NCI-H69 (cell line): ENCODE data around the gene KLHL33.
"Not testable (repeated sequence)": the region's sequence is repeated elsewhere in the genome, so short reads cannot be mapped to it uniquely, and the experiment has no call there.

Experiments used
- DNase-seq: peaks from one replicate; lab custom pipeline; 2025; lab: John Stamatoyannopoulos, UW

KLHL33 gene

DNA sequence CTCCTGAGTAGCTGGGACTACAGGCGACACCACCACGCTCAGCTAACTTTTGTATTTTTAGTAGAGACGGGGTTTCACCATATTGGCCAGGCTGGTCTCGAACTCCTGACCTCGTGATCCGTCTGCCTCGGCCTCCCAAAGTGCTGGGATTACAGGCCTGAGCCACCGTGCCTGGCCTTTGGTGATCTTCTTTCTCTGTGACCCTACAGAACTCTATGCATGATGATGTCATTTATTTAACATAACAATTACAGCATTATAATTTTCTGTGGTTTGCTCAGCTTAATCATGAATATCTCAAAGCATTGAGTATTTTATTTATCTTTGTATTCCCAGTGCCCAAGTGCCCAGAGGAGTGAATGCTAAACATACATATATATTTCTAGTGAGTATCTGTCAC is 16.9 kb upstream of the KLHL33 start:
- DNase-seq: not testable (repeated sequence)

DNA sequence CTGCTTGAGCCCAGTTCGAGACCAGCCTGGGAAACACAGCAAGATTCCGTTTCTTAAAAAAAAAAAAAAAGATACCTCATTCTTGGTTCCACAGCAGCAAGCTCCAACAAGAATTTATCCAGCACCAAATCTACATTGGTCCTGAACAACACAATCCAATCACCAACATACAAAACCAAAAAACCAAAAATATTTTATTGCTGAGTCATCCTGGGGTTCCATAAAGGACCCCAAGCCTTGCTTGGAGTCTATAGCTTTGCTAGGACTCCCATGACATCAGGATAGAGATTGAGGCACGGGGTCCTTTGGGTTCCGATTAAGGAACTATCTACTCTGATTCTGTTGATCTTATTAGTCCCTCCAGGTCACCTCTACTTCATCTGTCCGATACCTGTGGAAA is 10.9 kb upstream of the KLHL33 start:
- no peak for DNase-seq

DNA sequence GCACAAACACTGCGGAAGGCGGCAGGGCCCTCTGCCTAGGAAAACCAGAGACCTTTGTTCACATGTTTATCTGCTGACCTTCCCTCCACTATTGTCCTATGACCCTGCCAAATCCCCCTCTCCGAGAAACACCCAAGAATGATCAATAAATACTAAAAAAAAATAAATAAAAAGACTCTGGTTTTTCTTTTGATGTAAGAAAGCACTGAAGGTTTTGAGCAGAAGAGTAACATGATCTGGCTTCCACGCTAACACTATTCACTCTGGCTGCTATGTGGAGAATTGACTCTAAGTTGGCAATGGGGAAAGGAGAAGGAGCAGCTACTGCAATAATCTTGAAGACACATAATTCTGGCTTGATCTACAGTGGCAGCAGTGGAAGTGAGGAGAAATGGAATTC is 7.7 kb upstream of the KLHL33 start:
- not testable (repeated sequence) for DNase-seq

DNA sequence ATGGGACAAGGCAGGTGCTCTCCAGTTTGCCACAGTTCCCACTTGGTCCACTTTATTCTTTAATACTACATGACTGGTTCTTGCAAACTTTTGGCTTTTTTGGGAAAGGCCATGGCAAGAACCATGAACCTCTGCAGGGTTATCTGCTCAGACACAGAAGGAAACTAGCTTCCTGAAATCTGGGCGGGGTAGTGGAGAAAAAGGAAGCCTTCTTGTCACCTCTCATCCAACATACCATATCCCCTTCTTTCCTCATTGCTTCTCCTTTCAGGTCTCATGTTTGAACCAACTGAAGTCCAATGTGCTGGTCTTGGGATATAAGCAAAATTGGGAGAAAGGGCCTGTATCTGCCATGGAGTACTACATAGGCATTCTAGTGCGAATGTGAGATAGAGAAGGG is 5.5 kb upstream of the KLHL33 start:
- DNase-seq: no peak

DNA sequence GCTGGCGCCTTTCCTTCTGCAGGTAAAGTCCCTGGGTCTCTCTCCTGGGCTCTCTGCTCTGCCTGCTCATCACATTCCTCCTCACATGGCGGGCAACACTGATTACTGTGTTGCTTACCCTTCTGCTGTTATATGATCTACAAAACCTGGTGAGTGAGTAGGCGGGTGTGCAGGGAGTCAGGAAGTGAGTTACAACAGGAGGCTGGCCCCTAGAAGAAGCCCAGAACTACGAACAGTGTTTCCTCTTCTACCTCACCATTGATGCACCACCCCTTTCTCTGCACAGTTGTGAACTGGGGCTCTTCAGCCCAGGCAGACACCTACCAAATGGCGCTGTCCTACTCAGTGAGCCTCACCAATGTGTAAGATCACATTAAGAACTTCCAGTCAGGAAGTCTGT is 4.9 kb upstream of the KLHL33 start:
- no peak for DNase-seq

DNA sequence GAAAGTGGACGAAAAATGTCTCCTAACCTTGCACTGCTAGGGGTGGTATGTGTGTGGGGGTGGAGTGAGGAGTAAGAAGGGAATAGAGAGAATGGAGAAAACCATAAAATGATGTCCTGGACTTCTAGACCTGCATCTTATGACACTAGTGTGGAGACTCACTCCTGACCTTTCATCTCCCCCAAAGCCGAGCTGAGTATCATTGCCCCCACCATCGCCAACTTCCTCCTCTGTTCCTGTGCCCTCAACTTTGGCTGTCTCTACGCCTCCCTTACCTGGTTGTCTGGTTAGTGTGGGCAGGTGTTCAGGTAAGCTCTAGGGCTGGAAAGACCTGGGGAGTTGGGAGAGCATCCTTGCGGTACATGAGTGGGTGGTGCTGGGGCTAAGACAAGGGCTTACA is 4.5 kb upstream of the KLHL33 start:
- no peak for DNase-seq

DNA sequence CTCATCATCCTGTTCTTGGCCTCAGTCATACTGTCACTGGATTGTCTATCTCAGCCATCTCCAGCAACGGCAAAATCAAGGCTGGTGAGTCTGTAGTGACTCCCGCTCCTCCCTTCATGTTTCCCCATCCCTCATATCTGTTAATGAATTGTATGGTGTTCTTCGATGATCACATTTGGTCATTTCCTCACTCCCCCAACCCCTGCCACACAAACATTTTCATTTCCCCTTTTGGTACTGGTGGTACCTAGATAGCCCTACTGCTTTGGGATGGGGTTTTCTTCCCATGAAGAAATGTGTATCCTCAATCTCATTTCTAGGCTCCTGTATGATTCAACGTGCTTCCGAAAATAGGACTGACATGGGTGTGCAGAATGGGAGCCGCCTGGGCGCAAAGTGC is 2.7 kb upstream of the KLHL33 start:
- DNase-seq: no peak

DNA sequence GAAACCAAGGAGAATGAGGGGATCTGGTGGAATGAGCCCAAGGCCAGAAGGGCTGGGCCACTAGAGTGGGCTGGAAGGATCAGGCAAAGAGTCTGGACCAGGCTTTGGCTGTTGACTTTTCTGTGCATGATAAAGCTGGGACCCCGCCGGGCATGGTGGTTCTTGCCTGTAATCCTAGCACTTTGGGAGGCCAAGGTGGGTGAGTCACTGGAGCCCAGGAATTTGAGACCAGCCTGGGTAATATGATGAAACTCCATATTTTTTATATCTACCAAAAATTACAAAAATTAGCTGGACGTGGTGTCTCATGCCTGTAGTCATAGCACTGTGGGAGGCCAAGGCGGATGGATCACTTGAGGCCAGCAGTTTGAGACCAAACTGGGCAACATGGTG is 393 bp upstream of the KLHL33 start:
- DNase-seq: no peak

DNA sequence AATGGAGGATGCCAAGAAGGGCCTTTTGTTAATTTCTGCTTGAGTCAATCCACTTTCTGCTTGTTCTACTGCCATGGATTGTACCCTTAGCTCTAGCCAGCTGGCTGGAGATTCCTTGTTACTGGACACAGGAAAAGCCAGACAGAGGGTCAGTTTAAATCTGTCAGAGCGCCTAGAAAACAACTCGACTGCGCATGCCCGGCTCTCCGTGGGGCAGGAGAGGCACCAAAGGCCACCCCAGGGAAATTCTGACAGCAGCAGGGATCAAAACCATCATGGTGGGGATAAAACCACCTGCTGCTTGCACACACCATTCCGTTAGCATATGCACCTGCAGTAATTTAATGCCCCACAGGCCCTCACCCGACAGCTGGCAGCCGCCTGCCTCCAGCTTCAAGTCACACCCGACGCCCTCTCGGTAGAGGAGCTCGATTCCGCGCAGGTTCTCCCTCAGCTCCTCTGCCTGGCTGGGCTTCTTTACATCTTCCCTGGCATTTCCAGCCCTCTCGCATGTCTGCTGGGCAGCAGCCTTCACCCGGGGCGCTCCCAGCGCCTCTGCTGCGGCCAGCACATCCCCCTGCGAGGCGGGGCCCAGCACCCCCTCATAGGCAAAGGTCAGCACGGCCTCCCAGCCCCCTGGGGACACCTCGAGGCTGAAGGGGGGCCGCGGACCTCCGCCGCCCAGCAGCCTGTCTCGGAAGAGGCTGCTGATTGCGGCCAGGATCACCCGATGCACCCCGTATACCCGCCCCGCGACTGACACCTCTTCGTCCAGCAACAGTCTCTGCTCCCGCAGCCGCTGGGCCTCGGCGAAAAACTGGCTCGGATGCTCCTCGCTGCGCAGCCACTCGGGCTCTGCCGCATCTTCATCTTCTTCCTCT is 1.0 kb downstream of the KLHL33 start:
- peak; percentile 74 for DNase-seq

DNA sequence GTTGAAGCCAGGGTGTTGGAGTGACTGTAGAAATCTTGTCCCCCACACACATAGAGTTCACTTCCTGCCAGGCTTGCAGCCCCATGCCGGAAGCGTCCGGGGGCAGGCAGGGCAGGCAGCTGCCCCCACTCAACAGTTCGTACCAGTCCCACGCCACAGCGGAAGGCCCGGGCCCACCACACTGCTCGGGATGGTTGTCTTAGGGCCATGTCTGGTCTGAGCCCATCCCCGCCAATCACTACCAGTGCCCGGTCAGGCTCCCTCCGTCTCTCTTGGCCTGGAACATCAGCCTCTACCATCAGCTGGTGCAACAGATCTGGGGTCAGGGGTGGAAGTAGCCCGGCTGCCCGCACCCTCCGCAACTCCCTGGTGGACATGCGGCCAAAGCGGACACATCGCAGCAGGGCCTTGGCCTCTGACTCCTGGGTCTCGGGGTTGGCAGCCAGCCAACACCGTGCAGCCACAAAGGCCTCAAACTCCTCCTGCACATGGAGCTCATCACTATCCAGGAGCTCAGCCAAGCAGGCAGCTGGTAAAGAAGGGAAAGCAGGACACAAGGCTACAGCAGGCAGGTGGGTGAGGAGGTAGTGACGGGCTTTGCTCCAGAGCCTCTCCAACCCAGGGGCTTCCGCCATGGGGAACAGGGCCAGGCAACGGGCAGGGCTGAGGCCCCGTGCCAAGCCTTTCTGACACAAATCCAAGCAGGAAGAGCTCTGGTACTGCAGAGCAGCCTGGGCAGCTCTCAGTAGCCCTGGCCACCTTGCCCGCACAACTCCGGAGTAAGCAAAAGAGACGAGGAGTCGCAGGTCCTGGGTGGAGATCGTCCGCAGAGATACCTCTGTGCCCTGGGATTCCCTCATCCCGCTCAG is 5.9 kb downstream of the KLHL33 start:
- DNase-seq: no peak

DNA sequence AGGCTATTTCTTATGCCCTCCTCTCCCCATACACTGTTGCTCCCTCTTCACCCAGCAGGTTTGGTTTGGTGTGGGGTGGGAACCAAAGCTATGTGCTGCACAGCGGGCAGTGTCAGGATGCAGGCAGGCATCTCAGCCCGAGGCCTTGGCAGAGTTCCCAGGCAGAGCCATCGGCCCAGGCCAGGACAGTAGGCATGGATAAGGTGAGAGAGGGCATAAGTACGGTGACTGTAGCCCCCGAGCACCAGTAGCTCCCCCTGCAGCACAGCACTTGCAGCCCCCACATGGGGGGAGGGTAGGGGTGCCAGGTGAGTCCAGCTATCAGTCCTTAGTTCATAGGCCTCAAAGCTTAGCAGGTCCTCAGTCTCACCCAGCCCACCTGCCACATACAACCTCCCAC is 7.2 kb downstream of the KLHL33 start:
- peak; percentile 7 for DNase-seq

DNA sequence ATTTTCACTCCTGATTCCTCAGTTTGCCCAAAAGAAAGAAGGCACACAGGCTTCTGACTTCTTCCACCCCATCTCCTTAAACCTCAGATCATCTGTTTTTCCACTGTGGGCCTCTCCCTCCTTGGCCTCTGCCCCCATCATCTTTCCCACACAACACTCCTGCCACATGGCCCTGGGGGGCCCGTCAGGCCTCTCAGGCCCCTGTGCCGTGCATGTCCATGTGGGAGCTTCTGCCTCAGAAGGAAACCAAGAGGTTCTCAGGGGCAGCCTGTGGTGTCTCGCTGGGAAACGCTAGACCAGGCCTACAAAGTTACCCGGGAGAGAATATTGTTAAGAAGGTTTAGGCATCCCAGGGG is 8.0 kb downstream of the KLHL33 start:
- no peak for DNase-seq

DNA sequence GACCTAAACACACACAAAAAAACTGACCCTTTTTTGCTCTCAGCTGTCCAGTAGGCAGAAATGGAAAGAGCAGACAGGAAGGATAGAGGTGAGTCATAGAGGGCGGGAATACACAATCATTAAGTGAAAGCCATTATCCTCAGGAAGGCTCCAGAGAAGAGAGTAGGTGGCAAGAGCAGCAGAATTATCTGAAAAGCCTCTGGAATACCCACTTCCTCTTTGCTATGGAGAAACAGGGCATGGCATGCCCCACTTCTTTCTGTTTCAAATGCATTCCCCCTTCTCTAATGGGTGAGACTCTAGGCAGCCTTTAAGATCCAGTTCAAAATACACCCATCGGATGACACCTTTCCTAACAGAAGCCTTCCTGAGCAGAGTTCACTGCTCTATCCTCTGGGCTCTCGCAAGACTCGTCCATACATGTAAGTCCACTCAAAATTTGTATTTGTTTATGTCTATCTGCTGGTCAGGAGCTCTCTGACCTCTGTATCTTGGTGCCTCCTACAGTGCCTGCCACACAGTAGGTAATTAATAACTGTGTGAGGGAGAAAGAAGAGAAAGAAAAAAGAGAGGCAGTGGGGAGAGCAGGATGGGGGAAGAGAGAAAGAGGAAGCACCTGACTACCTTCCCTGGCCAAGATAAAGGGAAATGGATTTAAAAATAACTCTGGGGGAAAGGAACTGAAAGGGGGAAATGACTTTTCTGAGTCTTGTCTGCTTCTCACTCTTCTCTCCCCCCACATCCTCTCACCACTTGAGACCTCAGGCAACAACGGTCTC is 8.5 kb downstream of the KLHL33 start:
- peak; percentile 75 for DNase-seq

DNA sequence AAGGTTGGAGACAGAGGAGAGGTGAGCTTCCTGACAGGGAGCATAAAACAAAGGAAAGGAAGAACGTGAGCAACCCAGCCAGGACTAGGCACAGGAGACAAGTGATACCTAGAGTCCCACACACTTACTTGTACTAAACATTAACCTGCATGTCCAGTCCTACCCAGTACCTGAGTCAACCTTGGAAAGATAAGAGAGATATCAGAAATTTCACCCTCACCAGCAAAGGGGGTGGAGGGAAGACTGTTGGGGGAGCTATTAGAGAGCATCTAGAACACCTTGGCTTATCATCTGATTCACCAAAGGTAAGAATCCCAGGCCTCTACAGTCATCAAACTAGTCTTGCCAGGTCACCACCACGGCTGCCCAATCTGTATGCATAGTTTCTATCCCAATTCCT is 11.1 kb downstream of the KLHL33 start:
- DNase-seq: no peak

DNA sequence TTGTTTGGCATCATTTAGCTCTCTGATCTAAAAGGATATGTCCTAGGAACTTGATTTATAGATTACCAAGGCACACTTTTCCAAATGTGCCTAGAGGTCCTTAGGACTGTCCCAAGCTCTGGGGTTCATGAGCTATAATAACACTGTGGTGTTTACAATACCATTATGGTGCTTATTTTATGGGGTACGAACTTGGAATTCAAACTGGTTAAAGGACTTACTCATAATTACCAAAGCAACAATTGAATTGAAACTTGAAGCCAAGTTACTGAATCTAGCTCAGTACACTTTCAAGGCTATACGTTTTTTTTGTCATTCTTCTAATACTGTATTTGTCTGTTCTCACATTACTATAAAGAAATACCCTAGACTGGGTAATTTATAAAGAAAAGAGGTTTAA is 13.1 kb downstream of the KLHL33 start:
- DNase-seq: no peak

DNA sequence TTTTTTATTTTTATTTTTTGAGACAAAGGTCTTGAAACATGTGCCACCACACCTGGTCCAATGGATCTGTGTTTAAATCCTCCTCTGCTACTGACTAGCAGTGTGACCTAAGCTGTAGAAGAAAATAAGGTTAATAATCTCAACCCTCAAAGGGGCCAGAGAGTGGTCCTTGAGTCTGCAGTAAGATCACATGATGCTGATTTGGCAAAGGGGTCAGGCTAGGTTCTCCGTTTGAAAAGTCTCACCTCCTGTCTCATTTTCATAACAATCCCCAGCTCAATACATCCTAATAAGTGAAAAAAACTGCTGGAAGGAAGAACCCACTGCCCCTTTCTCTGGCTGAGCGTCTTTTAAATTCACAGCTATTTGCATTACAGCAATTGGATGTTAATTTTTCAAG is 14.7 kb downstream of the KLHL33 start:
- DNase-seq: no peak

DNA sequence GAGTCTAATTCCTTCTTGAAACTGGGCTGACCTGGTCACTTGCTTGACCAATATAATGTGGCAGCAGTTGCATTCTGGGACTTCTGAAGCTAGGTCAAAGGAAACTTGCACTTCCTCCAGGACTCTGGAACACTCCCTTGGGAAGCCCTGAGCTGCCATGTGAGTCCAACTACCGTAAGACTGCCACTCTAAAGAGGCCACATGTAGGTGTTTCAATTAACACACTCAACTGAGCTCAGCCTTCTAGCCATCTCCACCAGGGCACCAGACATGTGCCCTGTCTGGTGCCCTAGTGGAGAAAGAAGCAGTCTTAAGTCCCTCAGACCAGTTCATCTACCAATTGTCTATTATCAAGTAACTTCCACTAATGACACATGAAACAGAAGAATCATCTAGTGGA is 16.5 kb downstream of the KLHL33 start:
- no peak for DNase-seq

DNA sequence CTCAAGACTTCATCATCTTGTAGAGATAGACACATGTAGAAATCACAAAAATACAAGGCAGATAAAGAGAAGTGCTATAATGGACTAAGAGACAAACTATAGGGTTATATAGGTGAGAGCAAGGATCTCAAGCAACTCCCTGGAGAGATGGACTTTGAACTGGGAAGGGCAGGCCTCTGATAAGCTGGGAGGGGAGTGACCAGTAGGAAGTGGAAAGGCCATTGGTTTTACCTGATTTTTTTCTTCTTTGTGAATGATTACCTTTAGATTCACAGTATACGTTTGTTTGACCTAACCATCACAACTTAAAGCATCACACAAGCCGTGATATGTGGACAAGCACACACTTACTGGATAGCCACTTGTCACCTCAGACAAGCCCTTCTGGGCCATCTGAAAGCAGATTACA is 17.5 kb downstream of the KLHL33 start:
- no peak for DNase-seq

DNA sequence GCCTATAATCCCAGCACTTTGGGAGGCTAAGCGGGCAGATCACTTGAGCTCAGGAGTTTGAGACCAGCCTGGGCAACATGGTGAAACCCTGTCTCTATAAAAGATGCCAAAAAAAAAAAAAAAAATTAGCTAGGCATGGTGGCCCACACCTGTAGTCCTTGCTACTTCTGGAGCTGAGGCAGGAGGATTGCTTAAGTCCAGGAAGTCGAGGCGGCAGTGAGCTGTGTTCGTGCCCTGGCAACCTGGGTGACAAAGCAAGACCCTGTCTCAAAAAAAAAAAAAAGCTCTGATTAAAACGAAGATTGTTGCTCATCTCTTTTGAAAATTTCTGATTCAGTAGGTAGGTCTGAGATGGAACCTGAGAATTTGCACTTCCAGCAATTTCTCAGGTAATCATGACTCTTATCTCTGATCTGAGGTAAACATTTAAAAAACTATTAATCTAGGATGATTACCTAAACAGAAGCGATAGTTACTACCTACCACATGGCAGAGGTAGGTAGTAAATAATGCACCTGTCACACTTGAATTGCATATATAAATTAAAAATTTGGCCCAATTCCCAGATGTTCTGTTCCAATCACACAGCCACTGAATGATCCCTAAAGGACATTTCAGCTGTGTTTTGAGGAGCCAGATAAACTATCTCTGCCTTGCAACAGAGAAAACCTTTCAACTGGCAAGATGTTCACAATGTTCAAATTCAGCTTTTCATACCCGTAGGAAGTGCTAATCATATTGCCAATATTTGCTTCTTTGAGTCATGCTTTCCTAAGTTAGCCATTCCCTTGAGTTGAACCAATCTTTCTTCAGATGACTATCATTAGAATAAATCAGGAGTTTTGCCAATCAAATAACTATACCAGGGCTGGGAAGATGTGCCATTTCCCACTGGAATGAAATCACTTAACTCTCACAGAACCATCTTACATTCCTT is 18.4 kb downstream of the KLHL33 start:
- peak; percentile 80 for DNase-seq

DNA sequence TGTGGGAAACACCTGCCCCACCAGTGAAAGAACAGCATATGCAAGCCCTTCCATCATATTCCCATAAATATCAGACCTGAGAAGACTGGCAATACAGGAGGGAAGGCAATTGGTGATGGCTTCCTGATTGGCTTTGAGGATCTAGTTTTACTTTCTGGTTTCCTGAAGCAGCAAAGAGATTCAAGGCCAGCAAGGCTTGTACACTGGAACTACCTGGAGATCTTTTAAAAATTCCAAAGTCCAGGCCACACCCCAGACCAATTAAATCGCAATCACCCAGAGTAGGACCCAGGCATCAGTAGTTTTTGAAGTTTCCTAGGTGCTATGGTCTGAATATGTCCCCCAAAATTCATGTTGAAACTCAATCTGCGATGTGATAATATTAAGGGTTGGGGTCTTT is 19.7 kb downstream of the KLHL33 start:
- DNase-seq: no peak

DNA sequence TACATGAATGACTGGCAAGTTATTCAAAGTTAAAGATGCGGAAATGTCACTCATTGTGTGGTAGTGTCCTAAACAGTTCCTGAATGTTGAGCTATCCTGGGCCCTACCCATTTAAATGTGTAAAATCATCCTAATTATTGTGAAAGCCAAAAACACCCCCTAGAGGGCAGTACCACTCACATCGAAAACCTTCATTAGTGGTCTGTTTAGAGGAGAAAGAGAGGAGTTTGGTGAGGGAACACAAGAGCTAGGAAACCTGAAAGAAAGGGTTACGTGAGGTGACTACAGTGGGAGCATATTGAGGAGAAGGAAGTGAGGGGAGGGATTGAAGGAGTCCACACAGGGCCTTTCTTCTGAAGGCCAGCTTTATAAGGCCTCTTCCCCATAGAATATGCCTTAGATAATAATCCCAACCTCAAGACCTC is 20.2 kb downstream of the KLHL33 start:
- DNase-seq: peak; percentile 72

DNA sequence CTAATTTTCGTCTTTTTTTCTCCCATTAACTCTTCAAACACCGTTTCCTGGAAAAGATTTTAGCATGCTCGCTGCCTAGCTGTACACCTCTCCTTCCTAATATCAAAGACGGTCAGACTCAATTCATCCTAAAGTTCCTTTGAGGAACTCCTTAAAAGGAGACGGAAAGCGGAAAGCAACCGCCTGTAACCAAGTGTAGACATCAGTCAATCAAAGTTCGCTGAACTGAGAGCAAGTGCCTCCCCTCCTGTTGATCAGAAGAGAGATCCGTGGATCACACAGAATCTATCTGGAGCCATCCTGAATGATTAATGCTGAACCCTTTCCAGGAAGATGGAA is 22.3 kb downstream of the KLHL33 start:
- DNase-seq: peak; percentile 39
